HCT116 (cell line): ENCODE results near the gene RRAGD. TPM values are rescaled to one million over a fixed set of nuclear protein-coding genes. Genes with fewer than 3 reads are reported as not detected.

Experiments
- ATAC-seq: fragments of 200-7000 bp; cut with Tn5 transposase; 2 replicates; pipeline ENCODE4 v1.9.1; 2020; ENCODE audit warnings: mild to moderate bottlenecking, moderate library complexity
- BruUV-seq: library from RNA; stranded (reverse); fragments of 400-500 nt; replicated peaks from 2 replicates; lab custom pipeline; 2021; lab: Mats Ljungman, UMichigan
- CTCF ChIA-PET: fragments of 300-600 bp; sonication (Branson Sonifier 250); formaldehyde crosslinking; loops from one replicate; lab custom pipeline; 2021; ENCODE audit warnings: antibody characterized with exemption; lab: Charles Lee
- POLR2A ChIA-PET: fragments of 300-600, 350-600 bp; sonication (Branson Sonifier 250); formaldehyde crosslinking; loops from one replicate; lab custom pipeline; 2021; ENCODE audit warnings: antibody characterized with exemption; lab: Charles Lee
- RAD21 ChIA-PET, 2 experiments: fragments of 300-600 bp; sonication (Branson Sonifier 250); formaldehyde crosslinking; loops; one replicate each; lab custom pipeline; 2023; ENCODE audit warnings: low total read pairs in 2 of 2; ENCODE audit not compliant: uncharacterized antibody in 2 of 2, unreplicated experiment in 2 of 2, low non-redundant PET in 1 of 2; lab: Charles Lee
- DNase-seq: peaks from one replicate; pipeline ENCODE4 v3.0.0-alpha.2; 2010; ENCODE audit warnings: low read depth, low spot score
- H2AFZ ChIP-seq: fragments of 200-600 bp; shearing (Covaris generic), sonication (generic); 2 replicates; pipeline ENCODE4 v1.6.1; 2017; ENCODE audit warnings: low read depth, mixed run types, mixed read lengths, antibody characterized with exemption, low read length; ENCODE audit not compliant: poor library complexity, severe bottlenecking
- H3K27ac ChIP-seq: 2 replicates; pipeline ENCODE4 v1.5.1; 2012; ENCODE audit warnings: low read depth, low read length
- H3K27me3 ChIP-seq: fragments of 200-600 bp; sonication (generic); 2 replicates; pipeline ENCODE4 v1.6.1; 2016; ENCODE audit warnings: mixed run types, low read length, mixed read lengths; ENCODE audit not compliant: insufficient read depth
- H3K36me3 ChIP-seq, 2 experiments: fragments of 200-500 bp in 1 of 2; fragments of 200-600 bp in 1 of 2; sonication (Bioruptor generic) in 1 of 2; sonication (generic) in 1 of 2; 2 replicates each; pipeline versions ENCODE4 v1.5.1 to v1.6.1; 2014 to 2016; ENCODE audit warnings: low read length in 2 of 2, inconsistent platforms in 1 of 2, mixed read lengths in 1 of 2, mixed run types in 1 of 2; ENCODE audit not compliant: insufficient read depth in 2 of 2, control insufficient read depth in 1 of 2
- H3K4me1 ChIP-seq, 2 experiments: fragments of 200-600 bp in 1 of 2; sonication (generic) in 1 of 2; 2 replicates each; pipeline versions ENCODE4 v1.5.1 to v1.6.1; 2012 to 2017; ENCODE audit warnings: low read length in 2 of 2, inconsistent platforms in 1 of 2, mild to moderate bottlenecking in 1 of 2, mixed read lengths in 1 of 2, mixed run types in 1 of 2, moderate library complexity in 1 of 2; ENCODE audit not compliant: insufficient read depth in 2 of 2, control insufficient read depth in 1 of 2
- H3K4me2 ChIP-seq: fragments of 200-600 bp; sonication (generic); 2 replicates; pipeline ENCODE4 v1.6.1; 2017; ENCODE audit warnings: mixed run types, low read length, mixed read lengths
- H3K4me3 ChIP-seq, 2 experiments: fragments of 200-600 bp in 1 of 2; sonication (generic) in 1 of 2; replicated peaks in 1 of 2; 2 replicates each; pipeline ENCODE4 v1.5.1; 2011 to 2016; ENCODE audit warnings: low read length in 2 of 2, control low read depth in 1 of 2, low read depth in 1 of 2, mild to moderate bottlenecking in 1 of 2, mixed read lengths in 1 of 2, mixed run types in 1 of 2
- H3K79me2 ChIP-seq: fragments of 200-600 bp; sonication (generic); 2 replicates; pipeline ENCODE4 v1.6.1; 2017; ENCODE audit warnings: mild to moderate bottlenecking, mixed run types, low read length, moderate library complexity, mixed read lengths; ENCODE audit not compliant: insufficient read depth
- H3K9ac ChIP-seq: fragments of 200-600 bp; sonication (generic); 2 replicates; pipeline ENCODE4 v1.6.1; 2016; ENCODE audit warnings: low read length, mixed read lengths
- H3K9me2 ChIP-seq: fragments of 200-600 bp; sonication (generic), shearing (Covaris generic); 2 replicates; pipeline ENCODE4 v1.6.1; 2017; ENCODE audit warnings: mixed run types, mild to moderate bottlenecking, moderate library complexity; ENCODE audit not compliant: insufficient read depth
- H3K9me3 ChIP-seq, 2 experiments: fragments of 200-500 bp in 1 of 2; fragments of 200-600 bp in 1 of 2; sonication (Bioruptor generic) in 1 of 2; sonication (generic) in 1 of 2; 2 replicates each; pipeline ENCODE4 v1.6.1; 2014 to 2017; ENCODE audit warnings: low read length in 2 of 2, mixed read lengths in 2 of 2, inconsistent platforms in 1 of 2, low read depth in 1 of 2, mild to moderate bottlenecking in 1 of 2, mixed run types in 1 of 2, moderate library complexity in 1 of 2; ENCODE audit not compliant: control insufficient read depth in 1 of 2, insufficient read depth in 1 of 2
- H4K20me1 ChIP-seq: fragments of 200-600 bp; sonication (generic), shearing (Covaris generic); 2 replicates; pipeline ENCODE4 v1.6.1; 2017; ENCODE audit warnings: mixed run types, mild to moderate bottlenecking, moderate library complexity; ENCODE audit not compliant: insufficient read depth
- ATF3 ChIP-seq: IDR thresholded peaks from 2 replicates; pipeline ENCODE4 v1.6.1; 2012
- CBX3 ChIP-seq: IDR thresholded peaks from 2 replicates; pipeline ENCODE4 v1.6.1; 2012; ENCODE audit warnings: low read depth
- CEBPB ChIP-seq: IDR thresholded peaks from 2 replicates; pipeline ENCODE4 v1.6.1; 2012; ENCODE audit warnings: low read depth
- EGR1 ChIP-seq: IDR thresholded peaks from 2 replicates; pipeline ENCODE4 v1.6.1; 2012; ENCODE audit warnings: low read depth
- ELF1 ChIP-seq: IDR thresholded peaks from 2 replicates; pipeline ENCODE4 v1.6.1; 2012; ENCODE audit warnings: low read depth, borderline replicate concordance
- EZH2 ChIP-seq: fragments of 200-600 bp; sonication (generic); IDR thresholded peaks from 2 replicates; pipeline ENCODE4 v1.6.1; 2017; ENCODE audit warnings: antibody characterized with exemption, mixed run types
- EZH2phosphoT487 ChIP-seq: fragments of 200-600 bp; IDR thresholded peaks from 2 replicates; pipeline ENCODE4 v1.6.1; 2018; ENCODE audit warnings: antibody characterized with exemption, borderline replicate concordance
- FOSL1 ChIP-seq: IDR thresholded peaks from 2 replicates; pipeline ENCODE4 v1.6.1; 2012; ENCODE audit warnings: low read depth
- JUND ChIP-seq: IDR thresholded peaks from 2 replicates; pipeline ENCODE4 v1.6.1; 2012
- MAX ChIP-seq: IDR thresholded peaks from 2 replicates; pipeline ENCODE4 v1.6.1; 2012
- POLR2A ChIP-seq: IDR thresholded peaks from 2 replicates; pipeline ENCODE4 v1.7.0; 2011; ENCODE audit warnings: borderline replicate concordance; ENCODE audit not compliant: insufficient read depth, insufficient read length; ENCODE audit errors: extremely low read depth
- POLR2AphosphoS5 ChIP-seq: IDR thresholded peaks from 2 replicates; pipeline ENCODE4 v1.6.1; 2011; ENCODE audit warnings: mild to moderate bottlenecking, low read depth, low read length, moderate library complexity
- SIN3A ChIP-seq: IDR thresholded peaks from 2 replicates; pipeline ENCODE4 v1.6.1; 2012; ENCODE audit warnings: low read depth
- SP1 ChIP-seq: IDR thresholded peaks from 2 replicates; pipeline ENCODE4 v1.6.1; 2012; ENCODE audit warnings: low read depth
- SRF ChIP-seq: IDR thresholded peaks from 2 replicates; pipeline ENCODE4 v1.6.1; 2012; ENCODE audit warnings: low read depth
- TCF7L2 ChIP-seq: IDR thresholded peaks from 2 replicates; pipeline ENCODE4 v1.7.0; 2011; ENCODE audit warnings: borderline replicate concordance, inconsistent platforms; ENCODE audit not compliant: insufficient read depth, insufficient read length; ENCODE audit errors: extremely low read depth
- YY1 ChIP-seq: IDR thresholded peaks from 2 replicates; pipeline ENCODE4 v1.6.1; 2011; ENCODE audit warnings: low read length, low read depth, moderate library complexity, mild to moderate bottlenecking; ENCODE audit not compliant: insufficient replicate concordance; ENCODE audit errors: extremely low read depth
- ZBTB33 ChIP-seq: IDR thresholded peaks from 2 replicates; pipeline ENCODE4 v1.6.1; 2011; ENCODE audit warnings: mild to moderate bottlenecking, low read length, moderate library complexity; ENCODE audit not compliant: insufficient replicate concordance; ENCODE audit errors: extremely low read depth
- ZFX ChIP-seq: fragments of 450-650 bp; IDR thresholded peaks from 2 replicates; pipeline ENCODE4 v1.6.1; 2017
- intact Hi-C: fragments of 100-400 bp; cut with micrococcal nuclease; formaldehyde crosslinking; loops from 2 replicates; pipeline ENCODE4 v1.10.0; 2022
- total RNA-seq: library from RNA; stranded (reverse); gene quantifications from one replicate; pipeline ENCODE4 v1.2.1, GENCODE V29; 2021; ENCODE audit not compliant: unreplicated experiment

The RRAGD gene
- total RNA-seq, 1 experiment from 2014 or later, result 15.9 TPM

GRCh38 chr6:89364586-89364985 lies 47.5 kb downstream of the RRAGD start:
- intact Hi-C loops, result no loop called here
- peaks cover 6% of the 10 kb centered on the region; the same call in 1 of the 2 replicates for H4K20me1 ChIP-seq
- no peak overlapping the region for H3K27ac ChIP-seq
- no peaks in the 10 kb centered on the region for H3K4me1 ChIP-seq
- no peaks in the 10 kb centered on the region for H3K27me3 ChIP-seq
- RAD21 ChIA-PET, result no interaction called here
- H3K9me3 ChIP-seq, result no peaks in the 10 kb centered on the region
- TF ChIP-seq EGR1 (no peak), CBX3 (no peak), SIN3A (no peak), ELF1 (no peak), SP1 (no peak), FOSL1 (no peak), JUND (no peak)
- no TSS peak for BruUV-seq
- ATAC-seq (no peak), DNase-seq (no peak)
- H3K9ac ChIP-seq, result no peak overlapping the region
- H3K79me2 ChIP-seq, result no peaks in the 10 kb centered on the region
- POLR2A ChIA-PET, result no interaction called here
- no peak overlapping the region for H3K4me3 ChIP-seq
- H3K9me2 ChIP-seq, result no peaks in the 10 kb centered on the region
- no peak overlapping the region for H3K4me2 ChIP-seq
- CTCF ChIA-PET, result interaction anchor here (2.1 kb wide), 1 partner anchor 67 kb away, joined by 6 read pairs; no protein-coding TSS in a partner anchor
- H2AFZ ChIP-seq, result no peak overlapping the region
- H3K36me3 ChIP-seq, result no peaks in the 10 kb centered on the region

GRCh38 chr6:89361171-89361570 lies 50.9 kb downstream of the RRAGD start:
- Histone ChIP-seq H4K20me1 (no peaks in the 10 kb centered on the region), H3K27ac (no peak overlapping the region), H3K79me2 (no peaks in the 10 kb centered on the region), H3K4me3 (no peak overlapping the region), H3K4me1 (no peaks in the 10 kb centered on the region), H3K36me3 (no peaks in the 10 kb centered on the region), H3K9ac (no peak overlapping the region), H3K9me3 (no peaks in the 10 kb centered on the region), H3K4me2 (no peak overlapping the region), H3K27me3 (no peaks in the 10 kb centered on the region), H3K9me2 (no peaks in the 10 kb centered on the region), H2AFZ (no peak overlapping the region)
- intact Hi-C loops, result no loop called here
- CTCF ChIA-PET, result interaction anchor here (1.0 kb wide), 1 partner anchor 11 kb away, joined by 3 read pairs; no protein-coding TSS in a partner anchor
- ATAC-seq, result no peak
- no peak for DNase-seq
- RAD21 ChIA-PET, result no interaction called here
- no TSS peak for BruUV-seq
- POLR2A ChIA-PET, result no interaction called here
- TF ChIP-seq CEBPB, result no peak
- TF ChIP-seq YY1, result no peak
- TF ChIP-seq ZFX, result no peak
- no peak for TF ChIP-seq EGR1
- no peak for TF ChIP-seq POLR2A
- no peak for TF ChIP-seq EZH2phosphoT487
- TF ChIP-seq MAX, result no peak
- no peak for TF ChIP-seq SP1
- TF ChIP-seq TCF7L2, result no peak
- no peak for TF ChIP-seq FOSL1
- TF ChIP-seq ATF3, result no peak
- no peak for TF ChIP-seq ZBTB33
- TF ChIP-seq POLR2AphosphoS5, result no peak
- no peak for TF ChIP-seq EZH2
- no peak for TF ChIP-seq SIN3A
- no peak for TF ChIP-seq SRF
